Measurements from ENCODE around the gene BTNL3. TPM values are rescaled to one million over a fixed set of nuclear protein-coding genes. Genes with fewer than 3 reads are reported as not detected.

BTNL3 gene
- total and polyA plus RNA-seq, 2 donors (not counting 3 experiments of a cell fraction or from before 2014, with no cell fraction given), result not detected

DNA sequence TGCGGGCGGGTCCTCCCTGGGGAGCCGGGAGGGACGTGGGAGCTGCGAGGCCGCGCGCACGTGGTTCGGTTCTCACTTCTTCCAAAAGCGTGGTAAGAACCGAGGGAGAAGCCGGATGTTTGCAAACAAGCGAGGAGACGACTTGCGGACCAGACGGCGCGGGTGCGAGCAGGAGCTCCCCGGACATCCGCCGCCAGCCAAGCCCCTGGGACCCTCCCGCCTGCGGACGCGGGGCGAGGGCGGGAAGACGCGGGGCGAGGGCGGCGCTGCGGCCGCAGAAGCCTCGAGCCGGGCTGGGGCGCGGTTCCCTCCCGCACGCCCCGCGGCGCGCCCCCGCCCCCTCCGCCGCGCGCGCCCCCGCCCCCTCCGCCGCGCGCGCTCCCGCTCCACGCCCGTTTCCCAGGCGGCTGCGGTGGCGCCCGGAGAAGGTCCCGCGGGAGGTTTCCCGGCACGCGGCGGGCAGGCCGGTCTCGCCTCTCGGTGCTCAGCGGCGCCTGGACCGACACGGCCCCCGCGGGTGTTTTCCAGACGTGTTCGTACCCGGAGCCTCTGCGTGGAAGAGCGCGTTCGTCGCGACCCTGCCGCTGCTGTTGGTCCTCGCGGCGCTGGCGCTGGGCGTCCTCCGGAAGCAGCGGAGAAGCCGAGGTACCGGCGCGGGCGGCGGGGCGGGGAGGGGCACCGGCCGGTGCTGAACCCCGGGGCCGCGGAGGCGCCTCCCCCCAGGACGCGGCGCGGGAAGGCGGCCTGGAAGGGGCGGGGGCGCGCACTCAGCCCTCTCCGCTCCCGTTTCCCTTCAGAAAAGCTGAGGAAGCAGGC is 64.2 kb downstream of the BTNL3 start:
- Histone ChIP-seq H3K36me3 (ENCODE audit: control insufficient read depth in 2 of 2, extremely low read depth in 1 of 2, insufficient read depth in 2 of 2, low read length in 2 of 2) (no peaks in the 10 kb centered on the region), H3K27me3 (ENCODE audit: control insufficient read depth in 2 of 2, insufficient read depth in 2 of 2, low read length in 2 of 2) (peaks cover 22 to 35% of the 10 kb centered on the region in 2 experiments), H3K27ac (ENCODE audit: insufficient read depth, low read depth, low read length) (no peak overlapping the region), H2AFZ (ENCODE audit: low read depth, low read length) (peak overlapping the region; percentile 86), H3K9ac (replicated peaks; ENCODE audit: extremely low read depth, insufficient read depth, low read length) (no peak overlapping the region), H3K9me3 (replicated peaks; ENCODE audit: control insufficient read depth, insufficient read depth, low read length) (no peaks in the 10 kb centered on the region), H3K4me3 (replicated peaks in 1 of 3; ENCODE audit: insufficient read depth in 1 of 3, low read depth in 1 of 3, low read length in 3 of 3) (peak overlapping the region; percentile 23 to 35 (median 35)), H3K4me1 (ENCODE audit: control insufficient read depth, extremely low read depth, insufficient read depth, low read length) (peaks cover 3% of the 10 kb centered on the region), H3K79me2 (ENCODE audit: control insufficient read depth, insufficient read depth, low read length) (no peaks in the 10 kb centered on the region), H3K9me1 (replicated peaks; ENCODE audit: control insufficient read depth, extremely low read depth, insufficient read depth, low read length) (no peaks in the 10 kb centered on the region), H4K20me1 (replicated peaks; ENCODE audit: control insufficient read depth, extremely low read depth, insufficient read depth, low read length) (no peaks in the 10 kb centered on the region), H3K4me2 (ENCODE audit: insufficient read depth, low read length) (peak overlapping the region; percentile 55)
- ChIA-PET POLR2A (interaction anchor here (0.6 kb wide), 1 partner anchor 216 kb away, joined by 3 read pairs; no protein-coding TSS in a partner anchor), CTCF (interaction anchor here (1.5 kb wide), 1 partner anchor 13 kb away, joined by 4 read pairs; no protein-coding TSS in a partner anchor)
- dilution Hi-C loops (cut with MboI; ENCODE audit: extremely low pct_ligation_motif_present, low sequenced_read_pairs) (no loop called here), intact Hi-C loops (cut with micrococcal nuclease) (loop anchor here (5.0 kb wide), 1 partner anchor 266 kb away; no protein-coding TSS in a partner anchor)
- no TSS peak for BruUV-seq (replicated peaks)
- DNase-seq (ENCODE audit: low read depth, low spot score), result no peak
- no peak for FAIRE-seq
- no peak for TF ChIP-seq JUN (IDR thresholded peaks at IDR 0.05; ENCODE audit: borderline replicate concordance, insufficient read depth, insufficient read length, low read depth)
- no peak for TF ChIP-seq MYC (IDR thresholded peaks at IDR 0.05; ENCODE audit: low read depth, low read length)
- no peak for TF ChIP-seq EZH2 (IDR thresholded peaks at IDR 0.05; ENCODE audit: borderline replicate concordance, low read depth, low read length, severe bottlenecking)
- TF ChIP-seq GATA2 (IDR thresholded peaks at IDR 0.05; ENCODE audit: insufficient read depth, insufficient read length, low read depth, low read length), result no peak

DNA sequence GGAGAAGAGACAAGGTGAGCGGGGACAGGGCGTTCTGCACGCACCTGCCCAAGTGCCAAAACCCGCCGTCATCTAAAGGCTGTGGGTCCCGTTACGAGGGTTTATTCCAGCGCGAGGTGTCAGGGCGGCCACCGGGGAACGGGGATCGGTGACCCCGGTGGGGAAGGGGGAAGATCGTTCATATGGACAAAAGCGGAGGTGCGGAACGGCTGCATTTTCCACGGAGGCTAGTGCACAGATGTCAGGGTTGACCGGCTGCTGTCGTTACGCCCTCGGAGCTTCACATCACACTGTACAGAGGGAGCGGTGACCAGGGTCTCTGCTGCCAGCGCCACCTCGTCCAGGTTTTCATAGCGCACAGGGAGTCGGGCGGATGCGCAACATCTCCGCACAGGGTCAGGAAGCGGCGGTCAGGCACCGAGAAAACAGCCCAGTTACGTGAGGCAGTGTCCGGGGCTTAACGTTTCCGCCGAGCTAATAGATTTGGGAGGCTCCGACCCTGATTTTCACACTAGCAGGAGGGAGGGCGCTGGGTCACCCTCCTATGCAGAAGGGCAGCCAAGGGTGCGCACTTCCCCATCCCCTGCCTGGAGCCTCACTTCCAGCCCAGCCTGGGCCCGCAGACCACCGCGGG is 65.0 kb downstream of the BTNL3 start:
- no peaks in the 10 kb centered on the region for H3K79me2 ChIP-seq (ENCODE audit: control insufficient read depth, insufficient read depth, low read length)
- H3K27me3 ChIP-seq (ENCODE audit: control insufficient read depth in 2 of 2, insufficient read depth in 2 of 2, low read length in 2 of 2), result peaks cover 29 to 43% of the 10 kb centered on the region in 2 experiments
- CTCF ChIA-PET, result interaction anchor here (1.5 kb wide), 1 partner anchor 12 kb away, joined by 4 read pairs; no protein-coding TSS in a partner anchor
- no peak overlapping the region for H3K9ac ChIP-seq (replicated peaks; ENCODE audit: extremely low read depth, insufficient read depth, low read length)
- no peaks in the 10 kb centered on the region for H3K9me3 ChIP-seq (replicated peaks; ENCODE audit: control insufficient read depth, insufficient read depth, low read length)
- H3K27ac ChIP-seq (ENCODE audit: insufficient read depth, low read depth, low read length), result no peak overlapping the region
- no peaks in the 10 kb centered on the region for H4K20me1 ChIP-seq (replicated peaks; ENCODE audit: control insufficient read depth, extremely low read depth, insufficient read depth, low read length)
- peak overlapping the region; percentile 86 for H2AFZ ChIP-seq (ENCODE audit: low read depth, low read length)
- dilution Hi-C loops (cut with MboI; ENCODE audit: extremely low pct_ligation_motif_present, low sequenced_read_pairs), result no loop called here
- H3K36me3 ChIP-seq (ENCODE audit: control insufficient read depth in 2 of 2, extremely low read depth in 1 of 2, insufficient read depth in 2 of 2, low read length in 2 of 2), result no peaks in the 10 kb centered on the region
- BruUV-seq (replicated peaks), result no TSS peak
- H3K4me3 ChIP-seq (replicated peaks in 1 of 3; ENCODE audit: insufficient read depth in 1 of 3, low read depth in 1 of 3, low read length in 3 of 3), result peak overlapping the region in 2 of 3 experiments; percentile 21 to 35
- no peaks in the 10 kb centered on the region for H3K9me1 ChIP-seq (replicated peaks; ENCODE audit: control insufficient read depth, extremely low read depth, insufficient read depth, low read length)
- peak overlapping the region; percentile 55 for H3K4me2 ChIP-seq (ENCODE audit: insufficient read depth, low read length)
- TF ChIP-seq, protein P1, sequence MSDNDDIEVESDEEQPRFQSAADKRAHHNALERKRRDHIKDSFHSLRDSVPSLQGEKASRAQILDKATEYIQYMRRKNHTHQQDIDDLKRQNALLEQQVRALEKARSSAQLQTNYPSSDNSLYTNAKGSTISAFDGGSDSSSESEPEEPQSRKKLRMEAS (IDR thresholded peaks at IDR 0.05; ENCODE audit: insufficient read depth, insufficient read length), result no peak
- TF ChIP-seq EZH2 (IDR thresholded peaks at IDR 0.05; ENCODE audit: borderline replicate concordance, low read depth, low read length, severe bottlenecking), result peak; percentile 88
- FAIRE-seq (no peak), DNase-seq (ENCODE audit: low read depth, low spot score) (no peak)
- intact Hi-C loops (cut with micrococcal nuclease), result loop anchor here (5.0 kb wide), 1 partner anchor 266 kb away; no protein-coding TSS in a partner anchor
- peaks cover 3% of the 10 kb centered on the region for H3K4me1 ChIP-seq (ENCODE audit: control insufficient read depth, extremely low read depth, insufficient read depth, low read length)
- POLR2A ChIA-PET, result interaction anchor here (0.6 kb wide), 1 partner anchor 215 kb away, joined by 3 read pairs; no protein-coding TSS in a partner anchor
